Caco-2 (cell line): ENCODE results near the gene DGKE. TPM values are rescaled to one million over a fixed set of nuclear protein-coding genes. Genes with fewer than 3 reads are reported as not detected.

ENCODE experiments used
- BruUV-seq: library from RNA; stranded (reverse); fragments of 400-500 nt; replicated peaks from 2 replicates; lab custom pipeline; 2021; lab: Mats Ljungman, UMichigan
- CTCF ChIA-PET: fragments of 300-600 bp; sonication (Branson Sonifier 250); formaldehyde crosslinking; loops from one replicate; lab custom pipeline; 2022; ENCODE audit warnings: antibody characterized with exemption; lab: Charles Lee
- POLR2A ChIA-PET: fragments of 300-600 bp; sonication (Branson Sonifier 250); formaldehyde crosslinking; loops from one replicate; lab custom pipeline; 2022; ENCODE audit warnings: antibody characterized with exemption; lab: Charles Lee
- DNase-seq, 2 experiments: peaks; one replicate each; pipeline versions ENCODE4 v3.0.0 to v3.0.0-alpha.2; 2020 to 2022
- H3K27me3 ChIP-seq: replicated peaks from 2 replicates; pipeline ENCODE4 v1.6.0; 2011; ENCODE audit warnings: low read length; ENCODE audit not compliant: control insufficient read depth, insufficient read depth
- H3K36me3 ChIP-seq: 2 replicates; pipeline ENCODE4 v1.5.1; 2011; ENCODE audit warnings: low read length; ENCODE audit not compliant: control insufficient read depth, insufficient read depth
- H3K4me1 ChIP-seq: fragments of 250-450 bp; sonication (Bioruptor Pico); 2 replicates; pipeline ENCODE4 v1.5.1; 2020; ENCODE audit warnings: mild to moderate bottlenecking
- H3K4me3 ChIP-seq: 2 replicates; pipeline ENCODE4 v1.5.1; 2011; ENCODE audit warnings: low read depth, mild to moderate bottlenecking, control low read depth, low read length
- H3K9me3 ChIP-seq: fragments of 250-450 bp; sonication (Bioruptor Pico); 2 replicates; pipeline ENCODE4 v1.5.1; 2020; ENCODE audit warnings: mild to moderate bottlenecking, moderate library complexity
- H3K27ac Mint-ChIP-seq: one replicate; pipeline ENCODE4 v1.8.0; 2022; ENCODE audit warnings: mixed read lengths; ENCODE audit not compliant: unreplicated experiment
- H3K27me3 Mint-ChIP-seq: one replicate; pipeline ENCODE4 v1.8.0; 2022; ENCODE audit warnings: mixed read lengths; ENCODE audit not compliant: insufficient read depth, unreplicated experiment
- H3K36me3 Mint-ChIP-seq: one replicate; pipeline ENCODE4 v1.8.0; 2022; ENCODE audit warnings: mild to moderate bottlenecking, mixed read lengths; ENCODE audit not compliant: insufficient read depth, unreplicated experiment
- H3K4me1 Mint-ChIP-seq: one replicate; pipeline ENCODE4 v1.8.0; 2022; ENCODE audit warnings: low read depth, mixed read lengths; ENCODE audit not compliant: unreplicated experiment
- H3K4me3 Mint-ChIP-seq: one replicate; pipeline ENCODE4 v1.8.0; 2022; ENCODE audit warnings: mild to moderate bottlenecking, moderate library complexity, mixed read lengths; ENCODE audit not compliant: unreplicated experiment
- H3K9me3 Mint-ChIP-seq: one replicate; pipeline ENCODE4 v1.8.0; 2022; ENCODE audit warnings: mixed read lengths; ENCODE audit not compliant: unreplicated experiment
- intact Hi-C: fragments of 100-400 bp; cut with micrococcal nuclease; formaldehyde crosslinking; loops from one replicate; pipeline ENCODE4 v1.10.0; 2022; ENCODE audit not compliant: unreplicated experiment
- total RNA-seq: library from RNA; stranded (reverse); gene quantifications from 2 replicates; pipeline ENCODE4 v1.2.3, GENCODE V29; 2022
- TF ChIP-seq, protein P1 (sequence below), 2 experiments: fragments of 200-600 bp in 1 of 2; IDR thresholded peaks; 1 replicate in 1 of 2; 2 replicates in 1 of 2; pipeline versions ENCODE4 v1.5.1 to v1.8.0; 2011 to 2022; ENCODE audit warnings: antibody characterized with exemption in 1 of 2, control low read depth in 1 of 2, inconsistent platforms in 1 of 2, low read depth in 1 of 2, low read length in 1 of 2, mild to moderate bottlenecking in 1 of 2, moderate library complexity in 1 of 2; ENCODE audit not compliant: insufficient read depth in 1 of 2, severe bottlenecking in 1 of 2, unreplicated experiment in 1 of 2

DGKE gene
- total RNA-seq, 1 experiment from 2014 or later, result 15.5 TPM

DNA sequence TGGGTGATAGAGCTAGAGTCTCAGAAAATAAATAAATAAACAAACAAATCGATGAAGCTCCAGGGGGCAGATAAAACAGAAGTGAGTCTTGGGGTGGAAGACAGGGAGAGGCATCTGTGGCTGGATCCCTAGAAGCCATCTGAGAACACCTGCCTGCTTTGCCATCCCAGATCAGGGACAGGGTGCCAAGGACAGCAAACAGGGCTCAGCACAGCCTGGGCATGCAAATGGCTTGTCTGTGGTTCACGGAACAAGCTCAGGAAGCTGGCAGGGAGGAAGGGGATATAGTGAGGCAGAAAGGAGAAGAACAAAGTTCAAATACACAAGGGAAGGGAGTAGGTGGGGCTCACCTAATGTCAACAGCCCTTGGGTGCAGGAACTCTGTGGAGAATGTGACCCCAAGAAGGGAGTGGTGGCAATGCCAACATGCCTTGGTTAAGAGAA lies 52.4 kb downstream of the DGKE start:
- intact Hi-C loops, result no loop called here
- H3K4me1 Mint-ChIP-seq, result peaks cover 6% of the 10 kb centered on the region
- Histone ChIP-seq H3K27me3 (no peaks in the 10 kb centered on the region), H3K36me3 (peaks cover 1% of the 10 kb centered on the region; the same call in 1 of the 2 replicates), H3K4me1 (no peaks in the 10 kb centered on the region), H3K9me3 (no peaks in the 10 kb centered on the region; the same call in 1 of the 2 replicates), H3K4me3 (no peak overlapping the region)
- ChIA-PET CTCF (interaction anchor here (1.6 kb wide), 1 partner anchor 67 kb away, joined by 3 read pairs; no protein-coding TSS in a partner anchor), POLR2A (no interaction called here)
- H3K36me3 Mint-ChIP-seq, result peaks cover 35% of the 10 kb centered on the region
- H3K27ac Mint-ChIP-seq, result peak overlapping the region; percentile 55
- H3K4me3 Mint-ChIP-seq, result no peak overlapping the region
- no TSS peak for BruUV-seq
- no peaks in the 10 kb centered on the region for H3K27me3 Mint-ChIP-seq
- TF ChIP-seq, protein P1, sequence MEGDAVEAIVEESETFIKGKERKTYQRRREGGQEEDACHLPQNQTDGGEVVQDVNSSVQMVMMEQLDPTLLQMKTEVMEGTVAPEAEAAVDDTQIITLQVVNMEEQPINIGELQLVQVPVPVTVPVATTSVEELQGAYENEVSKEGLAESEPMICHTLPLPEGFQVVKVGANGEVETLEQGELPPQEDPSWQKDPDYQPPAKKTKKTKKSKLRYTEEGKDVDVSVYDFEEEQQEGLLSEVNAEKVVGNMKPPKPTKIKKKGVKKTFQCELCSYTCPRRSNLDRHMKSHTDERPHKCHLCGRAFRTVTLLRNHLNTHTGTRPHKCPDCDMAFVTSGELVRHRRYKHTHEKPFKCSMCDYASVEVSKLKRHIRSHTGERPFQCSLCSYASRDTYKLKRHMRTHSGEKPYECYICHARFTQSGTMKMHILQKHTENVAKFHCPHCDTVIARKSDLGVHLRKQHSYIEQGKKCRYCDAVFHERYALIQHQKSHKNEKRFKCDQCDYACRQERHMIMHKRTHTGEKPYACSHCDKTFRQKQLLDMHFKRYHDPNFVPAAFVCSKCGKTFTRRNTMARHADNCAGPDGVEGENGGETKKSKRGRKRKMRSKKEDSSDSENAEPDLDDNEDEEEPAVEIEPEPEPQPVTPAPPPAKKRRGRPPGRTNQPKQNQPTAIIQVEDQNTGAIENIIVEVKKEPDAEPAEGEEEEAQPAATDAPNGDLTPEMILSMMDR (IDR thresholded peaks at IDR 0.05; ENCODE audit: insufficient read depth in 1 of 2, low read depth in 1 of 2, low read length in 1 of 2, severe bottlenecking in 1 of 2, unreplicated experiment in 1 of 2), result no peak
- H3K9me3 Mint-ChIP-seq, result peaks cover 17% of the 10 kb centered on the region
- no peak for DNase-seq

DNA sequence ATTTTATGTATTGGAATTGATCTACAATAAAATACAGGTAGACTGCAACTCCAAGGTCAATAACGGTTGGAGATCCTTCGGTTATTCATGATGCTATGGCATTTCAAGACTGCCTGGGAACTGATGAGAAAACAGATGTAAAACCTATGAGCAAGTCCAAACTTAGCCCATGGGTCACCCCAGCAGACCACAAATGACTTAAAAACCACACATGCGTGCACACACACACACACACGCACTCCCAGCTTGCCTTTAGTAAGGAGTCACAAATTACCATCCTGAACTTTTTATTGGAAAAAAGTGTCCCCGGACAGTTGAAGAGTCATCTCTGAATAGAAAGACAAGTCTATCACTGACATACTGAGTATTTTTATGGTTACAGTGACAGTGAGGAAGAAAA lies 53.2 kb downstream of the DGKE start:
- Histone ChIP-seq H3K36me3 (peaks cover 1% of the 10 kb centered on the region; the same call in 1 of the 2 replicates), H3K27me3 (no peaks in the 10 kb centered on the region), H3K4me3 (no peak overlapping the region), H3K9me3 (no peaks in the 10 kb centered on the region; the same call in 1 of the 2 replicates), H3K4me1 (no peaks in the 10 kb centered on the region)
- no peak for DNase-seq
- no peaks in the 10 kb centered on the region for H3K27me3 Mint-ChIP-seq
- H3K4me1 Mint-ChIP-seq, result peaks cover 6% of the 10 kb centered on the region
- no peak overlapping the region for H3K27ac Mint-ChIP-seq
- ChIA-PET CTCF (interaction anchor here (1.6 kb wide), 1 partner anchor 67 kb away, joined by 3 read pairs; no protein-coding TSS in a partner anchor), POLR2A (no interaction called here)
- no peak overlapping the region for H3K4me3 Mint-ChIP-seq
- no TSS peak for BruUV-seq
- H3K36me3 Mint-ChIP-seq, result peaks cover 36% of the 10 kb centered on the region
- peaks cover 20% of the 10 kb centered on the region for H3K9me3 Mint-ChIP-seq
- TF ChIP-seq, protein P1 (IDR thresholded peaks at IDR 0.05; ENCODE audit: insufficient read depth in 1 of 2, low read depth in 1 of 2, low read length in 1 of 2, severe bottlenecking in 1 of 2, unreplicated experiment in 1 of 2), result no peak
- intact Hi-C loops, result no loop called here

DNA sequence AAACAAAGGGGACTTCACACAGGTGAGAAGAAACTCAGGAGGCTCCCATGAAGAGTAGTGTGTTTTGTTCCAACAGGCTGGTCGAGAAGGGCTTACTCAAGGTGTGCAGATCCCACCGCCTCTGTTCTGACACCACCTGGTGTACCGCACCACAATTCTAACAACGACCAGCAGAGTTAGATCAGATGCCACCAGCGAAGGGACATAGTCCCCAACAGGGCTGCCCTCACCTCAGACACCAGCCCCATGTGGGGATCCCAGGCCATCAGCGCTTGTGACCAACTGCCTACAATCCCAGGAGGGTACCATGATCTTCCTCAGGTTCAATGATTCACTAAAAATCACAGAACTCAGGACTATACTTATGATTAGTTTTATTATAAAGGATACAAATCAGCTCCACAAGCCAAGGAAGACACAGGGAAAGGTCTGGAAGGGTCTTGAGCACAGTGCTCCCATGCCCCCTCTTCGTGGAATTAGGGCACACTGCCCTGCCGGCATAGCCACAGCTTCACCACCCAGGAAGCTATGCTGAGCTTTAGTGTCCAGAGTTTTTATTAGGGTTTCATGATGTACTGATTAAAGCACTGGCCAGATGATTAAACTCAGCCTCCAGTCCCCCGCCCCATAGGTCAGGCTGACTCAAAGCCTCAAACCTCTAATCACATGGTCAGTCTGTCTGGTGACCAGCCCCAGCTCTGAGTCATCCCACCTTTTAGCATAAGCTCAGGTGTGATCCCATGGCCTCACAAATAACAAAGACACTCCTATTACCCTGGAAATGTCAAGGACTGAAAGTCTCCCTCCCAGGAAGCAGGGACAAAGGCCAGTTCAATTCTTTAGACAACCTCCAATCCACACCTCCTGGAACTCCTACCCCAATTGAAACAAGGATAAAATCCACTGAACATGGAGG lies 53.9 kb downstream of the DGKE start:
- DNase-seq, result no peak
- peaks cover 6% of the 10 kb centered on the region for H3K4me1 Mint-ChIP-seq
- H3K4me3 Mint-ChIP-seq, result no peak overlapping the region
- peaks cover 27% of the 10 kb centered on the region for H3K9me3 Mint-ChIP-seq
- ChIA-PET CTCF (no interaction called here), POLR2A (no interaction called here)
- TF ChIP-seq, protein P1 (IDR thresholded peaks at IDR 0.05; ENCODE audit: insufficient read depth in 1 of 2, low read depth in 1 of 2, low read length in 1 of 2, severe bottlenecking in 1 of 2, unreplicated experiment in 1 of 2), result no peak
- Histone ChIP-seq H3K9me3 (no peaks in the 10 kb centered on the region; the same call in 1 of the 2 replicates), H3K36me3 (peaks cover 4% of the 10 kb centered on the region), H3K27me3 (no peaks in the 10 kb centered on the region), H3K4me1 (no peaks in the 10 kb centered on the region), H3K4me3 (no peak overlapping the region)
- no peaks in the 10 kb centered on the region for H3K27me3 Mint-ChIP-seq
- BruUV-seq, result TSS peak; percentile 37
- intact Hi-C loops, result no loop called here
- no peak overlapping the region for H3K27ac Mint-ChIP-seq
- H3K36me3 Mint-ChIP-seq, result peaks cover 43% of the 10 kb centered on the region
